IPS-18a (cell line): ENCODE data around the gene FBXO10.
"Not testable (repeated sequence)": the region's sequence is repeated elsewhere in the genome, so short reads cannot be mapped to it uniquely, and the experiment has no call there.

Source experiments
- H3K27ac ChIP-seq: one replicate; pipeline ENCODE4 v1.5.1; 2013; ENCODE audit warnings: low read length
- H3K27me3 ChIP-seq: one replicate; pipeline ENCODE4 v1.6.1; 2013; ENCODE audit warnings: mild to moderate bottlenecking, low read length; ENCODE audit not compliant: control insufficient read depth, insufficient read depth
- H3K36me3 ChIP-seq: one replicate; pipeline ENCODE4 v1.6.1; 2013; ENCODE audit warnings: low read depth, low read length; ENCODE audit not compliant: control insufficient read depth
- H3K4me1 ChIP-seq: one replicate; pipeline ENCODE4 v1.6.1; 2013; ENCODE audit warnings: low read depth, low read length; ENCODE audit not compliant: control insufficient read depth
- H3K4me3 ChIP-seq: one replicate; pipeline ENCODE4 v1.5.1; 2013; ENCODE audit warnings: low read length
- H3K9ac ChIP-seq: one replicate; pipeline ENCODE4 v1.6.1; 2013; ENCODE audit warnings: mild to moderate bottlenecking, low read length, moderate library complexity
- H3K9me3 ChIP-seq: one replicate; pipeline ENCODE4 v1.6.1; 2013; ENCODE audit warnings: low read depth, low read length; ENCODE audit not compliant: control insufficient read depth

The FBXO10 gene

GRCh38 chr9:37617161-37617560 is 41.0 kb upstream of the FBXO10 start:
- no peak overlapping the region for H3K9ac ChIP-seq
- H3K36me3 ChIP-seq: no peaks in the 10 kb centered on the region
- H3K27me3 ChIP-seq: no peaks in the 10 kb centered on the region
- H3K4me1 ChIP-seq: no peaks in the 10 kb centered on the region
- no peaks in the 10 kb centered on the region for H3K9me3 ChIP-seq
- no peak overlapping the region for H3K27ac ChIP-seq
- H3K4me3 ChIP-seq: no peak overlapping the region

GRCh38 chr9:37611961-37612360 is 35.8 kb upstream of the FBXO10 start:
- Histone ChIP-seq H3K4me1 (no peaks in the 10 kb centered on the region), H3K27ac (no peak overlapping the region), H3K4me3 (no peak overlapping the region), H3K36me3 (no peaks in the 10 kb centered on the region), H3K27me3 (no peaks in the 10 kb centered on the region), H3K9me3 (no peaks in the 10 kb centered on the region), H3K9ac (no peak overlapping the region)

GRCh38 chr9:37611014-37611413 is 34.8 kb upstream of the FBXO10 start:
- no peaks in the 10 kb centered on the region for H3K27me3 ChIP-seq
- H3K4me1 ChIP-seq: no peaks in the 10 kb centered on the region
- no peak overlapping the region for H3K4me3 ChIP-seq
- H3K9ac ChIP-seq: no peak overlapping the region
- no peaks in the 10 kb centered on the region for H3K36me3 ChIP-seq
- H3K27ac ChIP-seq: no peak overlapping the region
- H3K9me3 ChIP-seq: no peaks in the 10 kb centered on the region

- H3K27ac ChIP-seq: no peak overlapping the region
- no peaks in the 10 kb centered on the region for H3K4me1 ChIP-seq
- no peaks in the 10 kb centered on the region for H3K36me3 ChIP-seq
- no peaks in the 10 kb centered on the region for H3K27me3 ChIP-seq
- no peak overlapping the region for H3K9ac ChIP-seq
- H3K9me3 ChIP-seq: no peaks in the 10 kb centered on the region
- no peak overlapping the region for H3K4me3 ChIP-seq
Measured at GRCh38 chr9:37609735-37610397, 33.7 kb upstream of the FBXO10 start.

- H3K9me3 ChIP-seq: no peaks in the 10 kb centered on the region
- H3K27me3 ChIP-seq: no peaks in the 10 kb centered on the region
- no peak overlapping the region for H3K27ac ChIP-seq
- no peaks in the 10 kb centered on the region for H3K36me3 ChIP-seq
- no peak overlapping the region for H3K4me3 ChIP-seq
- H3K4me1 ChIP-seq: no peaks in the 10 kb centered on the region
- no peak overlapping the region for H3K9ac ChIP-seq
Measured at GRCh38 chr9:37608250-37608649, 32.1 kb upstream of the FBXO10 start.

GRCh38 chr9:37604296-37604695 is 28.1 kb upstream of the FBXO10 start:
- Histone ChIP-seq H3K4me1 (no peaks in the 10 kb centered on the region), H3K9me3 (no peaks in the 10 kb centered on the region), H3K9ac (no peak overlapping the region), H3K36me3 (no peaks in the 10 kb centered on the region), H3K27ac (no peak overlapping the region), H3K4me3 (no peak overlapping the region), H3K27me3 (no peaks in the 10 kb centered on the region)

- no peaks in the 10 kb centered on the region for H3K27me3 ChIP-seq
- no peaks in the 10 kb centered on the region for H3K9me3 ChIP-seq
- no peak overlapping the region for H3K9ac ChIP-seq
- H3K4me1 ChIP-seq: no peaks in the 10 kb centered on the region
- no peak overlapping the region for H3K4me3 ChIP-seq
- H3K27ac ChIP-seq: no peak overlapping the region
- H3K36me3 ChIP-seq: no peaks in the 10 kb centered on the region
Measured at GRCh38 chr9:37602817-37603216, 26.6 kb upstream of the FBXO10 start.

- not testable (repeated sequence) for H3K36me3 ChIP-seq, H3K4me1 ChIP-seq, H3K4me3 ChIP-seq, H3K27me3 ChIP-seq, H3K27ac ChIP-seq, H3K9ac ChIP-seq, H3K9me3 ChIP-seq
Measured at GRCh38 chr9:37602061-37602460, 25.9 kb upstream of the FBXO10 start.

- Histone ChIP-seq H3K36me3 (no peaks in the 10 kb centered on the region), H3K4me3 (no peak overlapping the region), H3K27me3 (peaks cover 36% of the 10 kb centered on the region), H3K9ac (no peak overlapping the region), H3K27ac (no peak overlapping the region), H3K9me3 (no peaks in the 10 kb centered on the region), H3K4me1 (no peaks in the 10 kb centered on the region)
Measured at GRCh38 chr9:37596504-37596903, 20.3 kb upstream of the FBXO10 start.

- H3K9ac ChIP-seq: no peak overlapping the region
- no peak overlapping the region for H3K27ac ChIP-seq
- H3K4me1 ChIP-seq: no peaks in the 10 kb centered on the region
- peaks cover 36% of the 10 kb centered on the region for H3K27me3 ChIP-seq
- H3K4me3 ChIP-seq: no peak overlapping the region
- no peaks in the 10 kb centered on the region for H3K9me3 ChIP-seq
- peaks cover 1% of the 10 kb centered on the region for H3K36me3 ChIP-seq
Measured at GRCh38 chr9:37593883-37594448, 17.8 kb upstream of the FBXO10 start.

- Histone ChIP-seq H3K9me3 (no peaks in the 10 kb centered on the region), H3K27me3 (peaks cover 34% of the 10 kb centered on the region), H3K27ac (peak within 1 kb of the TSS; percentile 56), H3K4me1 (no peaks in the 10 kb centered on the region), H3K4me3 (peak within 1 kb of the TSS; percentile 98), H3K36me3 (peaks cover 18% of the 10 kb centered on the region), H3K9ac (peak within 1 kb of the TSS; percentile 96)
Measured at GRCh38 chr9:37592108-37592951, 16.1 kb upstream of the FBXO10 start, which contains the start of gene TOMM5. TOMM5 (minus strand) TSS chr9:37592597; CDS start chr9:37592532, 65 bp downstream.
